Type B pancreatic cell (in vitro differentiated cells): ENCODE results near the gene PPP1R1C. TPM values are rescaled to one million over a fixed set of nuclear protein-coding genes. Genes with fewer than 3 reads are reported as not detected.

Experiments
- DNase-seq: peaks from one replicate; pipeline ENCODE4 v3.0.0; 2021; ENCODE audit warnings: mixed read lengths; ENCODE audit not compliant: unreplicated experiment; ENCODE audit errors: extremely low spot score
- H3K27ac Mint-ChIP-seq: 2 replicates; pipeline ENCODE4 v1.8.0; 2021; ENCODE audit warnings: mild to moderate bottlenecking, mixed read lengths
- H3K27me3 Mint-ChIP-seq: 2 replicates; pipeline ENCODE4 v1.8.0; 2021; ENCODE audit warnings: mixed read lengths
- H3K36me3 Mint-ChIP-seq: 2 replicates; pipeline ENCODE4 v1.8.0; 2021; ENCODE audit warnings: mixed read lengths
- H3K4me1 Mint-ChIP-seq: one replicate; pipeline ENCODE4 v1.8.0; 2021; ENCODE audit warnings: mixed read lengths; ENCODE audit not compliant: unreplicated experiment
- H3K4me3 Mint-ChIP-seq: 2 replicates; pipeline ENCODE4 v1.8.0; 2021; ENCODE audit warnings: mild to moderate bottlenecking, mixed read lengths
- H3K9me3 Mint-ChIP-seq: 2 replicates; pipeline ENCODE4 v1.8.0; 2021; ENCODE audit warnings: mixed read lengths
- CTCF ChIP-seq: fragments of 200-600 bp; sonication (generic); conservative IDR thresholded peaks from 2 replicates; pipeline ENCODE4 v1.5.0; 2021; ENCODE audit warnings: antibody characterized with exemption, mild to moderate bottlenecking
- total RNA-seq: library from RNA; stranded (reverse); gene quantifications from 2 replicates; pipeline ENCODE4 v1.2.1, GENCODE V29; 2021; ENCODE audit warnings: low replicate concordance

Gene PPP1R1C
- total RNA-seq, 1 donor from 2014 or later: 1.4 TPM

DNA sequence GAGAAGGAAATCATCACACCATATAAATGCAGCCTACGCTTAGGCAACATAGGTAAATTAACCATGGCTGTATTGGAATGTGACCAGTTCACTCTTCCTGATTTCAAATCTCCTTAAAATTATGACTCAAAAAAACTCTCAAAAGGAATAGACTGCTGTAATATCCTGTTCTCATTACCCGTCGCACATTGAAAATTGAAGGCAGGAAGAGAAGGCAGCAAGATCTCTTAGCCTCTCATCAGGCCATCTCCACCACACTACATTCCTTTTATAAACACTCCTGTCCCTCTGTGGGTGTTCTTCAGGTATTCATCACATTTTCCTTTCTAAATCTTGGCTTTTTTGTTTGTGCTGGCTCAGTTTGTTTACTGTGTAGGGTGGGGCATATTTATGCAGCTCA is 83.2 kb downstream of the PPP1R1C start:
- Mint-ChIP-seq H3K36me3 (no peaks in the 10 kb centered on the region), H3K27me3 (no peaks in the 10 kb centered on the region), H3K9me3 (peaks cover 5% of the 10 kb centered on the region), H3K4me3 (no peak overlapping the region), H3K27ac (no peak overlapping the region), H3K4me1 (peaks cover 29% of the 10 kb centered on the region)
- TF ChIP-seq CTCF: no peak
- DNase-seq: no peak

DNA sequence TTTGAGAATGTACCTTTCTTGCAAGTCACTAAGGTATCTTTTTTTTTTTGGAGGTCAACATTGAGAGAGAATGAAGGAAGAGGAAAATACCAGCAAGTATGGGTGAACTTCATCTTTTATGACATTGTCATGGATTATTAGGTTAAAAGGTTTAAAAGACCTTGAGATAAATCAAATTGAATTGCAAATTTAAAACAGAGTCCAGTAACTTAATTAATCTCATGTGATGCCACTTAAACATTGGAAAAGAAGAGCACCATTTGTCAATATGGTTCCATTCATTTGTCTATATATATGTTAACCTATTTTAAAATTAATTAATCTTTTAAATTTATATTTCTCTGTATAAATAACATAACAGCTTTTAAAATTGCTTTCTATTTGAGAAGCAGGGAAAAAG is 83.8 kb downstream of the PPP1R1C start:
- H3K4me3 Mint-ChIP-seq: no peak overlapping the region
- no peaks in the 10 kb centered on the region for H3K36me3 Mint-ChIP-seq
- no peaks in the 10 kb centered on the region for H3K27me3 Mint-ChIP-seq
- no peak overlapping the region for H3K27ac Mint-ChIP-seq
- H3K9me3 Mint-ChIP-seq: peaks cover 5% of the 10 kb centered on the region
- no peak for DNase-seq
- no peak for TF ChIP-seq CTCF
- H3K4me1 Mint-ChIP-seq: peaks cover 29% of the 10 kb centered on the region

DNA sequence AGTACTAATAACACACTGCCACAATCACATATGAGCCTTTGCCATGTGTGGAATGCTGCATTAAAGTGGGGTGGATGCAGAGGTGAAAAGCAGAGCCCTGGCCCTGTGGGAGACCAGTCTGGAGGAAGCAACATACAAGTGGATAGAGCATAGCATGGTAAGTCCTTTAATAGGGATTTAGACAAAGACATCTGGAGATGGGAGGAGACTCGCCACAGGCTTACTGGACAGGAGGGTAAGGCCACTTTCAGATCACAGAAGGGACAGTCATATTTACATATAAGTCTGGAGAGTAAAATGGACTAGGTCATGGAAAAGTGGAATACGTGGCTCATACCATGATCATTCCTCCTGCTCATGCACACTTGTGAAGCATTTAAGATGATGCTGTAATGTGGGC is 84.3 kb downstream of the PPP1R1C start:
- TF ChIP-seq CTCF: no peak
- Mint-ChIP-seq H3K36me3 (no peaks in the 10 kb centered on the region), H3K27me3 (no peaks in the 10 kb centered on the region), H3K27ac (no peak overlapping the region), H3K4me1 (peaks cover 29% of the 10 kb centered on the region), H3K4me3 (no peak overlapping the region), H3K9me3 (peaks cover 5% of the 10 kb centered on the region)
- DNase-seq: no peak

DNA sequence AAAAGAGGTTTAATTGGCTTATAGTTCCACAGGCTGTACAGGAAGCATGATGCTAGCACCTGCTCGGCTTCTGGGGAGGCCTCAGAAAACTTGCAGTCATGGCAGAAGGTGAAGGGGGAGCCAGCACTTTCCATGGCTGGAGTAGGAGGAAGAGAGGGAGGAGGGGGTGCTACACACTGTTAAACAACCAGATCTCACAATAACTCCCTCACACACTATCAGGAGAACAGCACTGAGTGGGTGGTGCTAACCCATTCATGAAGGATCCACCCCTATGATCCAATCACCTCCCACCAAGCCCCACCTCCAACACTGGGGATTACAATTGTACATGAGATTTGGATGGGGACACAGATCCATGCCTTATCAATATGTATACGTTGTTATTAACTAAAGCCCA is 85.1 kb downstream of the PPP1R1C start:
- Mint-ChIP-seq H3K36me3 (no peaks in the 10 kb centered on the region), H3K4me1 (peaks cover 29% of the 10 kb centered on the region), H3K27ac (no peak overlapping the region), H3K27me3 (no peaks in the 10 kb centered on the region), H3K4me3 (no peak overlapping the region), H3K9me3 (peaks cover 5% of the 10 kb centered on the region)
- no peak for DNase-seq
- no peak for TF ChIP-seq CTCF

- no peak overlapping the region for H3K27ac Mint-ChIP-seq
- no peak overlapping the region for H3K4me3 Mint-ChIP-seq
- no peaks in the 10 kb centered on the region for H3K27me3 Mint-ChIP-seq
- no peak for TF ChIP-seq CTCF
- H3K4me1 Mint-ChIP-seq: peaks cover 24% of the 10 kb centered on the region
- DNase-seq: no peak
- H3K9me3 Mint-ChIP-seq: peaks cover 5% of the 10 kb centered on the region
- H3K36me3 Mint-ChIP-seq: no peaks in the 10 kb centered on the region
Measured at GRCh38 chr2:182072861-182073260, 87.2 kb downstream of the PPP1R1C start.

- Mint-ChIP-seq H3K27me3 (no peaks in the 10 kb centered on the region), H3K36me3 (no peaks in the 10 kb centered on the region), H3K4me1 (peaks cover 17% of the 10 kb centered on the region), H3K27ac (no peak overlapping the region), H3K9me3 (peaks cover 5% of the 10 kb centered on the region), H3K4me3 (no peak overlapping the region)
- no peak for DNase-seq
- no peak for TF ChIP-seq CTCF
Measured at GRCh38 chr2:182073613-182074012, 88.0 kb downstream of the PPP1R1C start.
